NCI-H524 (cell line): Measurements from ENCODE around the gene MRE11.
"Not testable (repeated sequence)": the region's sequence is repeated elsewhere in the genome, so short reads cannot be mapped to it uniquely, and the experiment has no call there.

Source experiments
- DNase-seq, 2 experiments: peaks; one replicate each; lab custom pipeline; 2025; lab: John Stamatoyannopoulos, UW

Gene MRE11

GRCh38 chr11:94506513-94506912 is 12.9 kb upstream of the MRE11 start:
- DNase-seq = not testable (repeated sequence)

- DNase-seq = peak; percentile 7 to 44
Measured at GRCh38 chr11:94504689-94505293, 11.1 kb upstream of the MRE11 start.

- peak in 1 of 2 experiments; percentile 14 for DNase-seq
Measured at GRCh38 chr11:94501522-94501921, 7.9 kb upstream of the MRE11 start.

GRCh38 chr11:94500181-94500580 is 6.5 kb upstream of the MRE11 start:
- no peak for DNase-seq

GRCh38 chr11:94494126-94494680 is 559 bp upstream of the MRE11 start:
- no peak for DNase-seq

- no peak for DNase-seq
Measured at GRCh38 chr11:94486068-94486467, 7.6 kb downstream of the MRE11 start.

GRCh38 chr11:94481342-94481741 is 12.3 kb downstream of the MRE11 start:
- no peak for DNase-seq

- peak in 1 of 2 experiments; percentile 14 for DNase-seq
Measured at GRCh38 chr11:94477624-94478023, 16.0 kb downstream of the MRE11 start.

- DNase-seq = no peak
Measured at GRCh38 chr11:94472916-94473799, 20.5 kb downstream of the MRE11 start.

- DNase-seq = no peak
Measured at GRCh38 chr11:94469416-94469815, 24.2 kb downstream of the MRE11 start.

- DNase-seq = no peak
Measured at GRCh38 chr11:94459576-94459975, 34.1 kb downstream of the MRE11 start.

- no peak for DNase-seq
Measured at GRCh38 chr11:94457118-94458029, 36.3 kb downstream of the MRE11 start.

- DNase-seq = no peak
Measured at GRCh38 chr11:94455861-94456260, 37.8 kb downstream of the MRE11 start.

GRCh38 chr11:94454301-94454700 is 39.3 kb downstream of the MRE11 start:
- DNase-seq = no peak

- DNase-seq = no peak
Measured at GRCh38 chr11:94452988-94453387, 40.7 kb downstream of the MRE11 start.

GRCh38 chr11:94450048-94450447 is 43.6 kb downstream of the MRE11 start:
- DNase-seq = no peak

GRCh38 chr11:94449437-94449836 is 44.2 kb downstream of the MRE11 start:
- DNase-seq = no peak

GRCh38 chr11:94449029-94449428 is 44.6 kb downstream of the MRE11 start:
- no peak for DNase-seq

GRCh38 chr11:94447149-94447548 is 46.5 kb downstream of the MRE11 start:
- DNase-seq = no peak

GRCh38 chr11:94445641-94446040 is 48.0 kb downstream of the MRE11 start:
- no peak for DNase-seq

GRCh38 chr11:94433049-94433448 is 60.6 kb downstream of the MRE11 start:
- DNase-seq = no peak

GRCh38 chr11:94424662-94425061 is 69.0 kb downstream of the MRE11 start:
- no peak for DNase-seq
